A673 (cell line): ENCODE data around the gene THOC2.
"Not testable (repeated sequence)": the region's sequence is repeated elsewhere in the genome, so short reads cannot be mapped to it uniquely, and the experiment has no call there.

Source experiments
- EZH2 ChIP-seq: fragments of 200-600 bp; sonication (generic); IDR thresholded peaks from 2 replicates; pipeline ENCODE4 v1.6.1; 2017; ENCODE audit warnings: borderline replicate concordance, low read depth, mild to moderate bottlenecking, mixed read lengths, antibody characterized with exemption, low read length; ENCODE audit not compliant: poor library complexity, severe bottlenecking
- TF ChIP-seq, protein P1 (sequence below): fragments of 300-800, 200-600 bp; sonication (generic); conservative IDR thresholded peaks from 2 replicates; pipeline ENCODE4 v1.5.1; 2017; ENCODE audit warnings: low read depth, mild to moderate bottlenecking, antibody characterized with exemption, low read length, moderate library complexity, mixed read lengths

DNA sequence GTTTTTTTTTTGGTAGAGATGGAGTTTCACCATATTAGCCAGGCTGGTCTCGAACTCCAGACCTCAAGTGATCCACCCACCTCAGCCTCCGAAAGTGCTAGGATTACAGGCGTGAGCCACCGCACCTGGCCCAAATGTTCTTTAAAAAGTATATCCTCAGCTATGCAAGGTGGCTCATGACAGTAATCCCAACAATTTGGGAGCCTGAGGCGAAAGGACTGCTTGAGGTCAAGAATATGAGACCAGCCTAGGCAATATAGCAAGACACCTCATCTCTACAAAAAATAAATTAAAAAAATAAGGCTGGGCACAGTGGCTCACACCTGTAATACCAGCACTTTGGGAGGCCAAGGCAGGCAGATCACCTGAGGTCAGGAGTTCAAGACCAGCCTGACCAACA, 21.7 kb downstream of the THOC2 start:
- TF ChIP-seq, protein P1, sequence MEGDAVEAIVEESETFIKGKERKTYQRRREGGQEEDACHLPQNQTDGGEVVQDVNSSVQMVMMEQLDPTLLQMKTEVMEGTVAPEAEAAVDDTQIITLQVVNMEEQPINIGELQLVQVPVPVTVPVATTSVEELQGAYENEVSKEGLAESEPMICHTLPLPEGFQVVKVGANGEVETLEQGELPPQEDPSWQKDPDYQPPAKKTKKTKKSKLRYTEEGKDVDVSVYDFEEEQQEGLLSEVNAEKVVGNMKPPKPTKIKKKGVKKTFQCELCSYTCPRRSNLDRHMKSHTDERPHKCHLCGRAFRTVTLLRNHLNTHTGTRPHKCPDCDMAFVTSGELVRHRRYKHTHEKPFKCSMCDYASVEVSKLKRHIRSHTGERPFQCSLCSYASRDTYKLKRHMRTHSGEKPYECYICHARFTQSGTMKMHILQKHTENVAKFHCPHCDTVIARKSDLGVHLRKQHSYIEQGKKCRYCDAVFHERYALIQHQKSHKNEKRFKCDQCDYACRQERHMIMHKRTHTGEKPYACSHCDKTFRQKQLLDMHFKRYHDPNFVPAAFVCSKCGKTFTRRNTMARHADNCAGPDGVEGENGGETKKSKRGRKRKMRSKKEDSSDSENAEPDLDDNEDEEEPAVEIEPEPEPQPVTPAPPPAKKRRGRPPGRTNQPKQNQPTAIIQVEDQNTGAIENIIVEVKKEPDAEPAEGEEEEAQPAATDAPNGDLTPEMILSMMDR, result not testable (repeated sequence)
- TF ChIP-seq EZH2, result not testable (repeated sequence)
